NCI-H524 treated with DMSO at 0.1 percent for 48 hours (cell line): Measurements from ENCODE around the gene SPATA12.

ENCODE experiments used
- DNase-seq: peaks from one replicate; lab custom pipeline; 2025; lab: John Stamatoyannopoulos, UW

Gene SPATA12

GRCh38 chr3:57060089-57060821 lies at the start of gene SPATA12:
TSS of gene SPATA12 (plus strand) at chr3:57060664. CDS start at chr3:57073695, 13,031 bp downstream.
- DNase-seq, result no peak

- no peak for DNase-seq
Observed at GRCh38 chr3:57011022-57011421, 49.4 kb upstream of the SPATA12 start.

GRCh38 chr3:57012847-57013246 lies 47.6 kb upstream of the SPATA12 start:
- no peak for DNase-seq

- DNase-seq, result no peak
Observed at GRCh38 chr3:57015350-57015729, 45.1 kb upstream of the SPATA12 start.

- DNase-seq, result no peak
Observed at GRCh38 chr3:57015912-57016311, 44.6 kb upstream of the SPATA12 start.

- DNase-seq, result no peak
Observed at GRCh38 chr3:57017459-57017845, 43.0 kb upstream of the SPATA12 start.

GRCh38 chr3:57018246-57018645 lies 42.2 kb upstream of the SPATA12 start:
- no peak for DNase-seq

- DNase-seq, result no peak
Observed at GRCh38 chr3:57019057-57019456, 41.4 kb upstream of the SPATA12 start.

GRCh38 chr3:57025237-57025636 lies 35.2 kb upstream of the SPATA12 start:
- DNase-seq, result no peak

GRCh38 chr3:57026944-57027343 lies 33.5 kb upstream of the SPATA12 start:
- DNase-seq, result no peak

GRCh38 chr3:57029383-57029782 lies 31.1 kb upstream of the SPATA12 start:
- no peak for DNase-seq

GRCh38 chr3:57029924-57030323 lies 30.5 kb upstream of the SPATA12 start:
- no peak for DNase-seq

GRCh38 chr3:57030721-57031120 lies 29.7 kb upstream of the SPATA12 start:
- DNase-seq, result no peak

GRCh38 chr3:57031631-57032541 lies 28.6 kb upstream of the SPATA12 start:
- no peak for DNase-seq

- DNase-seq, result no peak
Observed at GRCh38 chr3:57036952-57037351, 23.5 kb upstream of the SPATA12 start.

GRCh38 chr3:57038466-57039164 lies 21.8 kb upstream of the SPATA12 start:
- DNase-seq, result no peak

- no peak for DNase-seq
Observed at GRCh38 chr3:57041674-57042073, 18.8 kb upstream of the SPATA12 start.

GRCh38 chr3:57043518-57043917 lies 16.9 kb upstream of the SPATA12 start:
- DNase-seq, result no peak

- no peak for DNase-seq
Observed at GRCh38 chr3:57046101-57046765, 14.2 kb upstream of the SPATA12 start.

GRCh38 chr3:57048052-57048671 lies 12.3 kb upstream of the SPATA12 start:
- peak; percentile 90 for DNase-seq

- DNase-seq, result no peak
Observed at GRCh38 chr3:57048728-57049127, 11.7 kb upstream of the SPATA12 start.

GRCh38 chr3:57052662-57053061 lies 7.8 kb upstream of the SPATA12 start:
- no peak for DNase-seq
